Measurements from ENCODE around the gene PRCD.

GRCh38 chr17:76504117-76504516 lies 35.7 kb upstream of the PRCD start:
- TF ChIP-seq POLR2A (IDR thresholded peaks at IDR 0.05; ENCODE audit: low read depth, low read length) (no peak), POLR2AphosphoS5 (IDR thresholded peaks at IDR 0.05; ENCODE audit: low read depth, low read length) (no peak)

Data from GM12892 (cell line).